Peyer's patch (tissue), 4 donors: ENCODE measurements around the gene EIF2B1. TPM values are rescaled to one million over a fixed set of nuclear protein-coding genes. Genes with fewer than 3 reads are reported as not detected.
A peak's percentile ranks its signal among the peaks of the same experiment; 100 is the strongest.

Experiments used
- DNase-seq, 3 donors: peaks; one replicate each; pipeline ENCODE4 v3.0.0-alpha.2; 2017 to 2019
- H3K27ac ChIP-seq, 4 donors: fragments of 200-600 bp; sonication (generic); one replicate each; pipeline ENCODE4 v1.5.1; 2016 to 2019
- H3K27me3 ChIP-seq, 2 donors: fragments of 200-600 bp; sonication (generic); one replicate each; pipeline ENCODE4 v1.5.1; 2019
- H3K36me3 ChIP-seq, 3 donors: fragments of 200-600 bp; sonication (generic); one replicate each; pipeline ENCODE4 v1.5.1; 2016 to 2019
- H3K4me1 ChIP-seq, 4 donors: fragments of 200-600 bp; sonication (generic); one replicate each; pipeline ENCODE4 v1.5.1; 2016 to 2019
- H3K4me3 ChIP-seq, 4 donors: fragments of 200-600 bp; sonication (generic); 1 replicate in 3 of 4; 2 replicates in 1 of 4; pipeline ENCODE4 v1.5.1; 2016 to 2019; ENCODE audit warnings: mild to moderate bottlenecking in 1 of 4
- H3K9me3 ChIP-seq, 4 donors: fragments of 200-600 bp; sonication (generic); one replicate each; pipeline ENCODE4 v1.5.1; 2016 to 2019; ENCODE audit warnings: mild to moderate bottlenecking in 1 of 4
- POLR2A ChIP-seq, 2 donors: fragments of 450-650 bp; IDR thresholded peaks; one replicate each; pipeline ENCODE4 v1.5.1; 2017; ENCODE audit warnings: antibody characterized with exemption in 2 of 2, mild to moderate bottlenecking in 2 of 2, moderate library complexity in 2 of 2
- total RNA-seq, 4 donors: library from RNA; depleted of rRNA; stranded (reverse); fragments of >200 nt; gene quantifications; one replicate each; pipeline ENCODE4 v1.1.0, GENCODE V29; 2016
- TF ChIP-seq, protein P1 (sequence below), 6 experiments: fragments of 450-650 bp in 4 of 6; fragments of 200-600 bp in 2 of 6; sonication (generic) in 1 of 6; IDR thresholded peaks; one replicate each; pipeline ENCODE4 v1.5.1; 2017 to 2019; ENCODE audit warnings: antibody characterized with exemption in 6 of 6, mild to moderate bottlenecking in 3 of 6, moderate library complexity in 1 of 6

Gene EIF2B1
- total RNA-seq, 4 donors from 2014 or later: 89.1 to 113 (median 103) TPM

DNA sequence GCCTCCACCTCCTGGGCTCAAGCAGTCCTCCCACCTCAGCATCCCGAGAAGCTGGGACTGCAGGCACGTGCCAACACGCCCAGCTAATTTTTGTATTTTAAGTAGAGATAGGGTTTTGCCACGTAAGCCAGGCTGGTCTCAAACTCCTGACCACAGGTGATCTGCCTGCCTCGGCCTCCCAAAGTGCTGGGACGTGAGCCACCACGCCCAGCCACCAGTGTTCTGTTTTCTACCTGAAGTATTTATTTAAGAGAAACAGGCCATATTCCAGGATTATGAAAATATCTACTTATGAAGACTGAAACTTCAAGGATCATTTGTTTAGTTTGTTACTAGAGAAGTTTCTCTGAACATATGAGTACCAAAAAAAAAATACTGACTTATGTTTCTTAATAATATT is 10.4 kb upstream of the EIF2B1 start:
- Histone ChIP-seq H3K36me3 (peaks cover 0 to 38% (median 0%) of the 10 kb centered on the region in 3 donors), H3K9me3 (no peaks in the 10 kb centered on the region), H3K4me3 (no peak overlapping the region), H3K4me1 (no peaks in the 10 kb centered on the region), H3K27ac (no peak overlapping the region), H3K27me3 (no peaks in the 10 kb centered on the region)
- TF ChIP-seq, protein P1, sequence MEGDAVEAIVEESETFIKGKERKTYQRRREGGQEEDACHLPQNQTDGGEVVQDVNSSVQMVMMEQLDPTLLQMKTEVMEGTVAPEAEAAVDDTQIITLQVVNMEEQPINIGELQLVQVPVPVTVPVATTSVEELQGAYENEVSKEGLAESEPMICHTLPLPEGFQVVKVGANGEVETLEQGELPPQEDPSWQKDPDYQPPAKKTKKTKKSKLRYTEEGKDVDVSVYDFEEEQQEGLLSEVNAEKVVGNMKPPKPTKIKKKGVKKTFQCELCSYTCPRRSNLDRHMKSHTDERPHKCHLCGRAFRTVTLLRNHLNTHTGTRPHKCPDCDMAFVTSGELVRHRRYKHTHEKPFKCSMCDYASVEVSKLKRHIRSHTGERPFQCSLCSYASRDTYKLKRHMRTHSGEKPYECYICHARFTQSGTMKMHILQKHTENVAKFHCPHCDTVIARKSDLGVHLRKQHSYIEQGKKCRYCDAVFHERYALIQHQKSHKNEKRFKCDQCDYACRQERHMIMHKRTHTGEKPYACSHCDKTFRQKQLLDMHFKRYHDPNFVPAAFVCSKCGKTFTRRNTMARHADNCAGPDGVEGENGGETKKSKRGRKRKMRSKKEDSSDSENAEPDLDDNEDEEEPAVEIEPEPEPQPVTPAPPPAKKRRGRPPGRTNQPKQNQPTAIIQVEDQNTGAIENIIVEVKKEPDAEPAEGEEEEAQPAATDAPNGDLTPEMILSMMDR (IDR thresholded peaks at IDR 0.05): no peak
- no peak for TF ChIP-seq POLR2A (IDR thresholded peaks at IDR 0.05)
- no peak for DNase-seq

DNA sequence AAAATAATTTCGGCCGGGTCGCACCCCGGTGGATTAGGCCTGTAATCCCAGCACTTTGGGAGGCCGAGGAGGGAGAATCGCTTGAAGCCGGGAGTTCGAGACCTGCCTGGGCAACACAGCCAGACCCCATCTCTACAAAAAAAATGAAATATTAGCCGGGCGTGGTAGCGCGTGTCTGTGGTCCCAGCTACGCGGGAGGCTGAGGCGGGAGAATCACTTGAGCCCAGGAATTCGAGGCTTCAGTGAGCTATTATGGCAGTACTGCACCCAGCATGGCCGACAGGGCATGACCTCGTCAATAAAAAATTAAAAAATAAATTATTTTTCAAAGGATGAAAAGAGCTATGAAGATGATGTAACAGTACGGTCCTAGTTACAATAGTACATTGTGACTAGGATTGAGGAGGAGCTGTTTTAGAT is 666 bp upstream of the EIF2B1 start:
- peak overlapping the region; percentile 70 to 97 (median 72) for H3K4me3 ChIP-seq
- H3K27me3 ChIP-seq: no peaks in the 10 kb centered on the region
- peaks cover 0 to 28% (median 0%) of the 10 kb centered on the region in 3 donors for H3K36me3 ChIP-seq
- H3K9me3 ChIP-seq: no peaks in the 10 kb centered on the region
- no peak for DNase-seq
- H3K27ac ChIP-seq: peak overlapping the region; percentile 66 to 77 (median 73)
- H3K4me1 ChIP-seq: peaks cover 0 to 16% (median 5%) of the 10 kb centered on the region in 4 donors
- TF ChIP-seq, protein P1 (IDR thresholded peaks at IDR 0.05): no peak
- TF ChIP-seq POLR2A (IDR thresholded peaks at IDR 0.05): no peak

DNA sequence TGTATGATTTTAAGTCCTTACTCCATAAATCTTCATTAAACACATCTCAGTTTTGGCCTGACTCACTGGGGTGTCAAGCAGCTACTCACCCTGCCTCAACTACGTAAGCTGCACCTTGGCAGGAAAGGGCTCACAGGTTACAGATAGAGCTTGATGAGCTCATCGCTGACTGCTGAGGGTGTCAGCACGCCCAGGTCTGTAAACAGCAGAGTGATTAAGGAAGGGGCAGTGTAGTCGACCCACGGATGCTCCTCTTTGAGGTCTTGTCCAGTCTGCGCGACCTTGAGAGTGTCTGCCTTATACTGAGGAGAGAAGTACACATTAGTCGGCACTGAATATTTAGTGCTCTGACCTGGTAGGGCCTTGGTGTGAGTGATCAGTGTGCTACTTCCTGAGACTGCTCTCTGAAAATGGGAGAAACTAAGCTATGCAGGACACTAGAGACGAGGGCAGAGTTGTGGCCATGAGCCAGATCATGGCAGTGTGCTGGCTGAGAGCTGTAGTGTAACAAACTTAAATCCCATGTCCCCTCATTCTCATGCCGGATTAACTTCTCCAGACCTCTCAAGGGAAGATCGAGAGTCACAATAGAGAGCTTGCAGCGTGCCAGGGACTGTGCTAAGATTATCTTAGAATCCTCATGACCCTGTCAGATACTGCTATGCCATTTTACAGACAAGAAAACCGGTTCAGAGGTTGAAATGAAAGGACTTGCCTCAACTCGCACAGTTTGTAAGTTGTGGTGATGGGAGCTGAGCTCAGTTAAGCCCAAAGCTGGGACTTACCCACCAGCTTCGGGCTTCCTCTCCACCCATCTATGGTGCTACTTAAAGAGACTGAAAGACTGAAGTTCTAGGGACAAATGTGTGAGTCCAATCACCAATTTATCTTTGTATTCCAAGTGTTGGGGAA is 11.6 kb downstream of the EIF2B1 start:
- Histone ChIP-seq H3K27me3 (no peaks in the 10 kb centered on the region), H3K27ac (no peak overlapping the region), H3K9me3 (no peaks in the 10 kb centered on the region), H3K4me3 (no peak overlapping the region), H3K36me3 (peaks cover 0 to 85% (median 0%) of the 10 kb centered on the region in 3 donors), H3K4me1 (no peaks in the 10 kb centered on the region)
- TF ChIP-seq, protein P1 (IDR thresholded peaks at IDR 0.05): no peak
- TF ChIP-seq POLR2A (IDR thresholded peaks at IDR 0.05): no peak
- DNase-seq: no peak

DNA sequence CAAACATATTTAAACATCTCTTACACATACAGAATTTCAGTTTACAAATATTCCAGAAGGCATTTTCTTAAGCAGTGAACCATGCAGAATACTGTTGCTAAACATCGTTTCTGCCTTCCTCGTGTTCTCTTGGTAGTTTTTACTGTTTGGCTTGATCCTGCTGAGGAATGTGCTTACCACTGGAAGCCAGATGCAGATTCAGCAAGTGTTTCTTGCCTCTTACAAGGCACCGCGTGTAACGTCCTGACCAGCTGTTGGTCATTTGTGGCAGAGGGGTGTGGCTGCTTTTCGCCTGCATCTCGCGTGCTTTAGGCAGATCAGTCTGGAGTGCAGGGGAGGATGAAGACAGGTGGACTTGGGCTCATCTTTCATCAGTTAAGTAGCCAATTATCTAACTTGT is 12.4 kb downstream of the EIF2B1 start:
- H3K27me3 ChIP-seq: no peaks in the 10 kb centered on the region
- H3K36me3 ChIP-seq: peaks cover 0 to 85% (median 0%) of the 10 kb centered on the region in 3 donors
- H3K4me1 ChIP-seq: no peaks in the 10 kb centered on the region
- H3K4me3 ChIP-seq: no peak overlapping the region
- no peak overlapping the region for H3K27ac ChIP-seq
- no peak for DNase-seq
- TF ChIP-seq POLR2A (IDR thresholded peaks at IDR 0.05): no peak
- TF ChIP-seq, protein P1 (IDR thresholded peaks at IDR 0.05): no peak
- H3K9me3 ChIP-seq: no peaks in the 10 kb centered on the region

DNA sequence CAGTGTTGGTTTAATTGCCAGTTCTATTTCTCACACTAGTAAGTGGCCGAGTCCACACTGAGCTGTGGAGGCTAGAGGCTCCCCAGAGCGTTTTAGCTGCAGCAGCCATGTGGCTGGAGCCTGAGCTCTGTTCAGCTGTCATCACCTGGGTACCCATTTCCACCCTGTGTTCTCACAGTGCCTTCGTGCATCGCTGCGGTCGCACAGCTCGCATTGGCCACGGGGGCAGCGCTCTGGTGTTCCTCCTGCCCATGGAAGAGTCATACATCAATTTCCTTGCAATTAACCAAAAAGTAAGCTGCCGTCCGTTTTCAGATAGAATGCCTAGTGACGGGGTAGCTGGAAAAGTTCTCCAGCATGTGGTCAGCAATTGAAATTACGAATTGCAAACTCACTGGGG is 15.9 kb downstream of the EIF2B1 start:
- no peak for DNase-seq
- Histone ChIP-seq H3K4me3 (no peak overlapping the region), H3K9me3 (no peaks in the 10 kb centered on the region), H3K27ac (no peak overlapping the region), H3K27me3 (no peaks in the 10 kb centered on the region), H3K4me1 (no peaks in the 10 kb centered on the region), H3K36me3 (peaks cover 0 to 88% (median 0%) of the 10 kb centered on the region in 3 donors)
- no peak for TF ChIP-seq POLR2A (IDR thresholded peaks at IDR 0.05)
- TF ChIP-seq, protein P1 (IDR thresholded peaks at IDR 0.05): no peak
